Tibial nerve (tissue), 4 donors: Measurements from ENCODE around the gene CLEC4E.

Experiments
- EP300 ChIP-seq, 2 donors: sonication (generic); formaldehyde crosslinking; IDR thresholded peaks; one replicate each; pipeline ENCODE4 v1.6.1; 2017; ENCODE audit warnings: antibody characterized with exemption in 2 of 2, mild to moderate bottlenecking in 1 of 2
- POLR2A ChIP-seq, 2 donors: fragments of 450-650 bp; IDR thresholded peaks; one replicate each; pipeline ENCODE4 v1.6.1; 2017; ENCODE audit warnings: antibody characterized with exemption in 2 of 2, mild to moderate bottlenecking in 2 of 2, moderate library complexity in 2 of 2
- TF ChIP-seq, protein P1 (sequence below), 5 experiments: fragments of 200-600 bp in 3 of 5; fragments of 450-650 bp in 2 of 5; sonication (generic) in 3 of 5; IDR thresholded peaks; one replicate each; pipeline ENCODE4 v1.5.1; 2016 to 2019; ENCODE audit warnings: antibody characterized with exemption in 5 of 5, mild to moderate bottlenecking in 3 of 5, moderate library complexity in 2 of 5

DNA sequence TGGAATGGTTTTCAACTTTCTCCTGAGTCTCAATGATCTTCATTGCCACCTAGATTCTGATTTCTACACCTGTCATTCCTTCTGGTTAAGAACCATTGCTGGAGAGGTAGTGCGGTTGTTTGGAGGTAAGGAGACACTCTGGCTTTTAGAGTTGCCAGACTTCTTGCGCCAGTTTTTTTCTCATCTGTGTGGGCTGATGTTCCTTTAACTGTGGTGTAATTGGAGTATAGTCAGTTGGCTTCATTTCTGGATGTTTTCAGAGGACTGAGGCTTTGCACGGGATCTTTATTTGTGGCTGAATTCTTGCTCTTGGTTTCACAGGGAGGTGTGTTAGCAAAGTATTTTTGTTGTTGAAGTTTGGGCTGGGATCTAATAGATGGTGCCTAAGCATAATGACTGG, 33.1 kb downstream of the CLEC4E start:
- TF ChIP-seq, protein P1, sequence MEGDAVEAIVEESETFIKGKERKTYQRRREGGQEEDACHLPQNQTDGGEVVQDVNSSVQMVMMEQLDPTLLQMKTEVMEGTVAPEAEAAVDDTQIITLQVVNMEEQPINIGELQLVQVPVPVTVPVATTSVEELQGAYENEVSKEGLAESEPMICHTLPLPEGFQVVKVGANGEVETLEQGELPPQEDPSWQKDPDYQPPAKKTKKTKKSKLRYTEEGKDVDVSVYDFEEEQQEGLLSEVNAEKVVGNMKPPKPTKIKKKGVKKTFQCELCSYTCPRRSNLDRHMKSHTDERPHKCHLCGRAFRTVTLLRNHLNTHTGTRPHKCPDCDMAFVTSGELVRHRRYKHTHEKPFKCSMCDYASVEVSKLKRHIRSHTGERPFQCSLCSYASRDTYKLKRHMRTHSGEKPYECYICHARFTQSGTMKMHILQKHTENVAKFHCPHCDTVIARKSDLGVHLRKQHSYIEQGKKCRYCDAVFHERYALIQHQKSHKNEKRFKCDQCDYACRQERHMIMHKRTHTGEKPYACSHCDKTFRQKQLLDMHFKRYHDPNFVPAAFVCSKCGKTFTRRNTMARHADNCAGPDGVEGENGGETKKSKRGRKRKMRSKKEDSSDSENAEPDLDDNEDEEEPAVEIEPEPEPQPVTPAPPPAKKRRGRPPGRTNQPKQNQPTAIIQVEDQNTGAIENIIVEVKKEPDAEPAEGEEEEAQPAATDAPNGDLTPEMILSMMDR (IDR thresholded peaks at IDR 0.05), result no peak
- TF ChIP-seq POLR2A (IDR thresholded peaks at IDR 0.05) (no peak), EP300 (IDR thresholded peaks at IDR 0.05) (no peak)
